H1 (cell line): ENCODE results near the gene EPB41L3.

Experiments used
- CHD1 ChIP-seq: IDR thresholded peaks from 2 replicates; pipeline ENCODE4 v1.6.1; 2012; ENCODE audit warnings: low read depth, low read length, improper control_type of control experiment
- EP300 ChIP-seq, 2 experiments: IDR thresholded peaks; 1 replicate in 1 of 2; 2 replicates in 1 of 2; pipeline ENCODE4 v1.6.1; 2011 to 2012; ENCODE audit warnings: low read depth in 2 of 2, low read length in 2 of 2, mild to moderate bottlenecking in 2 of 2, borderline replicate concordance in 1 of 2, inconsistent platforms in 1 of 2, moderate library complexity in 1 of 2
- EZH2 ChIP-seq: fragments of 200-600 bp; sonication (generic); IDR thresholded peaks from 2 replicates; pipeline ENCODE4 v1.7.1; 2012; ENCODE audit warnings: low read depth, mild to moderate bottlenecking, moderate library complexity, low read length, inconsistent platforms; ENCODE audit not compliant: severe bottlenecking
- GABPA ChIP-seq: IDR thresholded peaks from 2 replicates; pipeline ENCODE4 v1.6.1; 2011; ENCODE audit warnings: mild to moderate bottlenecking, low read length, moderate library complexity, borderline replicate concordance; ENCODE audit not compliant: insufficient read depth
- JUND ChIP-seq: IDR thresholded peaks from 2 replicates; pipeline ENCODE4 v1.6.1; 2011; ENCODE audit warnings: mild to moderate bottlenecking, improper control_type of control experiment, low read length
- NRF1 ChIP-seq: IDR thresholded peaks from 2 replicates; pipeline ENCODE4 v1.6.1; 2011; ENCODE audit warnings: mild to moderate bottlenecking, low read depth, low read length, improper control_type of control experiment
- POLR2A ChIP-seq, 2 experiments: IDR thresholded peaks; 1 replicate in 1 of 2; 2 replicates in 1 of 2; pipeline ENCODE4 v1.6.1; 2011; ENCODE audit warnings: low read depth in 2 of 2, low read length in 2 of 2, mild to moderate bottlenecking in 2 of 2; ENCODE audit errors: control extremely low read depth in 1 of 2
- POLR2AphosphoS5 ChIP-seq: IDR thresholded peaks from 2 replicates; pipeline ENCODE4 v1.6.1; 2011; ENCODE audit warnings: low read depth, low read length
- SUZ12 ChIP-seq: fragments of 200-600 bp; sonication (generic); IDR thresholded peaks from 2 replicates; pipeline ENCODE4 v1.6.1; 2012; ENCODE audit warnings: mild to moderate bottlenecking, inconsistent platforms, low read length, moderate library complexity, mixed read lengths
- TCF12 ChIP-seq: IDR thresholded peaks from 2 replicates; pipeline ENCODE4 v1.6.1; 2011; ENCODE audit warnings: low read depth, mild to moderate bottlenecking, low read length
- TF ChIP-seq, protein P1 (sequence below), 3 experiments: IDR thresholded peaks; 1 replicate in 2 of 3; 2 replicates in 1 of 3; pipeline versions ENCODE4 v1.5.1 to v1.6.1; 2011; ENCODE audit warnings: low read length in 3 of 3, mild to moderate bottlenecking in 3 of 3, inconsistent platforms in 2 of 3, low read depth in 1 of 3, moderate library complexity in 1 of 3; ENCODE audit not compliant: insufficient read depth in 1 of 3; ENCODE audit errors: control extremely low read depth in 1 of 3
- TF ChIP-seq, protein P2 (sequence below): IDR thresholded peaks from 2 replicates; pipeline ENCODE4 v1.6.1; 2012; ENCODE audit warnings: inconsistent platforms

DNA sequence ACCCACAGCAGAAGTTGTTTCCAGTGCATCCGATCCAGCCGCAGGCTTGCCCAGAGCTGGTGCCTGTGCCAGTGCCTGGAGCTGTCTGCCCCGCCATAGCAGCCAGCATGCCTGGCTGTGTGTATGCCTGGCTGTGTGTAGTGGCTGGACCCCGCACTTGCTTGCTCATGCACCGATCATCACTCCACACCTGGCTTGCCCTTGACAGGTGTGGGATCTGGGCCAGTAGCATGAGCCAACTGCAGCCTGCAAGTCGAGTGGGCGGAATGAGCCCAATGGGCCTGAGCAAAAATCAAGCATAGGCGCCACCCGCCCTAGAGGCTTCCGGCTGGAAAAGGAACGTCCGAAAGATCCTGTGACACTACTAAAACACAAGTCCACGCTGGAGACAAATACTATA lies 74.5 kb downstream of the EPB41L3 start:
- TF ChIP-seq POLR2AphosphoS5 (no peak), EZH2 (no peak), POLR2A (IDR thresholded peaks at IDR 0.05; ENCODE audit: control extremely low read depth in 1 of 2, low read depth in 2 of 2, low read length in 2 of 2) (no peak), EP300 (IDR thresholded peaks at IDR 0.05; ENCODE audit: borderline replicate concordance in 1 of 2, low read depth in 2 of 2, low read length in 2 of 2) (no peak), JUND (no peak), TCF12 (no peak), GABPA (no peak), CHD1 (no peak), NRF1 (no peak), SUZ12 (no peak)
- TF ChIP-seq, protein P1, sequence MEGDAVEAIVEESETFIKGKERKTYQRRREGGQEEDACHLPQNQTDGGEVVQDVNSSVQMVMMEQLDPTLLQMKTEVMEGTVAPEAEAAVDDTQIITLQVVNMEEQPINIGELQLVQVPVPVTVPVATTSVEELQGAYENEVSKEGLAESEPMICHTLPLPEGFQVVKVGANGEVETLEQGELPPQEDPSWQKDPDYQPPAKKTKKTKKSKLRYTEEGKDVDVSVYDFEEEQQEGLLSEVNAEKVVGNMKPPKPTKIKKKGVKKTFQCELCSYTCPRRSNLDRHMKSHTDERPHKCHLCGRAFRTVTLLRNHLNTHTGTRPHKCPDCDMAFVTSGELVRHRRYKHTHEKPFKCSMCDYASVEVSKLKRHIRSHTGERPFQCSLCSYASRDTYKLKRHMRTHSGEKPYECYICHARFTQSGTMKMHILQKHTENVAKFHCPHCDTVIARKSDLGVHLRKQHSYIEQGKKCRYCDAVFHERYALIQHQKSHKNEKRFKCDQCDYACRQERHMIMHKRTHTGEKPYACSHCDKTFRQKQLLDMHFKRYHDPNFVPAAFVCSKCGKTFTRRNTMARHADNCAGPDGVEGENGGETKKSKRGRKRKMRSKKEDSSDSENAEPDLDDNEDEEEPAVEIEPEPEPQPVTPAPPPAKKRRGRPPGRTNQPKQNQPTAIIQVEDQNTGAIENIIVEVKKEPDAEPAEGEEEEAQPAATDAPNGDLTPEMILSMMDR (IDR thresholded peaks at IDR 0.05; ENCODE audit: control extremely low read depth in 1 of 3, insufficient read depth in 1 of 3, low read depth in 1 of 3, low read length in 3 of 3), result no peak
- TF ChIP-seq, protein P2, sequence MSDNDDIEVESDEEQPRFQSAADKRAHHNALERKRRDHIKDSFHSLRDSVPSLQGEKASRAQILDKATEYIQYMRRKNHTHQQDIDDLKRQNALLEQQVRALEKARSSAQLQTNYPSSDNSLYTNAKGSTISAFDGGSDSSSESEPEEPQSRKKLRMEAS, result no peak
